Stimulated activated CD4-positive, alpha-beta T cell treated with anti-CD3 and anti-CD28 coated beads, Interleukin-1b, Interleukin-23, amount 100 ng/mL, for 24 hours (primary cell): Measurements from ENCODE around the gene WRAP53.
A peak's percentile ranks its signal among the peaks of the same experiment; 100 is the strongest.
"Not testable (repeated sequence)": the region's sequence is repeated elsewhere in the genome, so short reads cannot be mapped to it uniquely, and the experiment has no call there.

Source experiments
- DNase-seq, 4 experiments: peaks; one replicate each; pipeline ENCODE4 v3.0.0-alpha.2; 2020; ENCODE audit warnings: low read depth in 4 of 4, low spot score in 1 of 4

The WRAP53 gene

DNA sequence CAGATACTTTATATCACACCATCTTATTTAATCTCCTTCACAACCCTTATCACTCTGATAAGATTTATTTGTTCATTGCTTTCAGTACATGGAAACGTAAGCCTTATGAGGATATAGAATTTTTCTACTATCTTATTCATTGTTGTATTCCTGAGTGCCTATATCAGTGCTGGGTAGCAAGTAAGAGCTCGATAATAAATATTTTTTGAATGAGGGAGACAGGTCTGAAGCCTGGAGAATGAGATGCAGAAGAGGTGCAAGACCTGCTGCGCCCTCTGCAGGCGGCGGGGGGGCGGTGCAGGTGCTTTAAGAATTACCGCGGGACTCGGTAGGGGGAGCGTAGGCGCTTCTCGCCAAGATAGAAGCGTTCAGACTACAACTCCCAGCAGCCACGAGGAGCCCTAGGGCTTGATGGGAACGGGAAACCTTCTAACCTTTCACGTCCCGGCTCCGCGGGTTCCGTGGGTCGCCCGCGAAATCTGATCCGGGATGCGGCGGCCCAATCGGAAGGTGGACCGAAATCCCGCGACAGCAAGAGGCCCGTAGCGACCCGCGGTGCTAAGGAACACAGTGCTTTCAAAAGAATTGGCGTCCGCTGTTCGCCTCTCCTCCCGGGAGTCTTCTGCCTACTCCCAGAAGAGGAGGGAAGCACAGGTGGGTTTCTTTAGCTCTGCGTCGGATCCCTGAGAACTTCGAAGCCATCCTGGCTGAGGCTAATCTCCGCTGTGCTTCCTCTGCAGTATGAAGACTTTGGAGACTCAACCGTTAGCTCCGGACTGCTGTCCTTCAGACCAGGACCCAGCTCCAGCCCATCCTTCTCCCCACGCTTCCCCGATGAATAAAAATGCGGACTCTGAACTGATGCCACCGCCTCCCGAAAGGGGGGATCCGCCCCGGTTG is at the start of gene WRAP53:
Gene WRAP53, plus strand, starts transcription at position 570 of the 900 bp plus-strand sequence. Its CDS starts 172 bp downstream, at position 742.
- peak; percentile 88 to 93 (median 92) for DNase-seq

DNA sequence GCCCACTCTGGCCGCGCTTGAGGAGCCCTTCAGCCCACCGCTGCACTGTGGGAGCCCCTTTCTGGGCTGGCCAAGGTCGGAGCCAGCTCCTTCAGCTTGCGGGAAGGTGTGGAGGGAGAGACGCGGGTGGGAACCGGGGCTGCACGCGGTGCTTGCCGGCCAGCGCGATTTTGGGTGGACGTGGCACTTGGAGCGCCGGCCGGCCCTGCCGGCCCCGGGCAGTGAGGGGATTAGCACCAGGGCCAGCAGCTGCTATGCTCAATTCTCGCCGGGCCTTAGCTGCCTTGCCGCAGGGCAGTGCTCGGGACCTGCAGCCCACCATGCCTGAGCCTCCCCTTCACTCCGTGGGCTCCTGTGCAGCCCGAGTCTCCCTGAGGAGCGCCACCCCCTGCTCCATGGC is 47.5 kb upstream of the WRAP53 start:
- no peak for DNase-seq

DNA sequence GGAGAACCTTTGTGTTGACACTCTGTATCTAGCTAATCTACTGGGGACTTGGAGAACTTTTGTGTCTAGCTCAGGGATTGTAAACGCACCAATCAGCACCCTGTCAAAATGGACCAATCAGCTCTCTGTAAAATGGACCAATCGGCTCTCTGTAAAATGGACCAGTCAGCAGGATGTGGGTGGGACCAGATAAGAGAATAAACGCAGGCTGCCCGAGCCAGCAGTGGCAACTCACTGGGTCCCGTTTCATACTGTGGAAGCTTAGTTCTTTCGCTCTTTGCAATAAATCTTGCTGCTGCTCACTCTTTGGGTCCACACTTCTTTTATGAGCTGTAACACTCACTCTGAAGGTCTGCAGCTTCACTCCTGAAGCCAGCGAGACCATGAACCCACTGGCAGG is 46.6 kb upstream of the WRAP53 start:
- not testable (repeated sequence) for DNase-seq

DNA sequence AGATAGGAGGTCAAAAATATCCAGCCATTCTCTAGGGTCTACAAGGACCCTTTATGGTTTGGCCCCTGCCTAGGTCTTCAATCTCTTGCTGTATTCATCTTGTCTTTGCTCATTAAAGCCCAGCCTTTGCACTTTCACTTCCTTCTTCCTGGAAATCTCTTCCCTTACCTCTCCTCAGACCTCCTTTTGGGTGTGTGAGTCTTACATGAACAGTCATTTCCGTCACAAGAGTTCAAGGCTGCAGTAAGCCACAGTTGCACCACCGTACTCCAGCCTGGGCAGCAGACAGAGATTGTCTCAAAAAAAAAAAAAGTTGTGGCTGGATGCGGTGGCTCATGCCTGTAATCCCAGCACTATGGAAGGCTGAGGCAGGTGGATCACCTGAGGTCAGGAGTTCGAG is 43.5 kb upstream of the WRAP53 start:
- DNase-seq: no peak

DNA sequence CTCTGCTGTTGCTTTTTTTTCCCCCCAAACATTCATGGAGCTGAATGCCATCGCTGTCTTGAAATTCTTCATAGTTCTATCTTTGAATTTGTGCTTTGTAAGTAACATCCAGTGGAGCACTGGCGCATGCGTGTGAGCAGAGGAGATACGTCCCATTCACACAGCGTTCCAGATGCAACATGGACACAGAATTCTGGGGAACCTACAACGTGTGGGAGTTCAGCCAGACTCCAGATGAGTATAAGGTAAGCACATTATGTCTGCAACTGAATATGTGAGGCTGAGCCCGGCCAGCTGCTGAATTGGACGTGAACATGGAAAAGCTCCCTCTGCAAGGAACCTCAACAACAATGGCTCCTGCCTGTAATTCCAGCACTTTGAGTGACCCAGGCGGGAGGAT is 41.8 kb upstream of the WRAP53 start:
- DNase-seq: no peak

DNA sequence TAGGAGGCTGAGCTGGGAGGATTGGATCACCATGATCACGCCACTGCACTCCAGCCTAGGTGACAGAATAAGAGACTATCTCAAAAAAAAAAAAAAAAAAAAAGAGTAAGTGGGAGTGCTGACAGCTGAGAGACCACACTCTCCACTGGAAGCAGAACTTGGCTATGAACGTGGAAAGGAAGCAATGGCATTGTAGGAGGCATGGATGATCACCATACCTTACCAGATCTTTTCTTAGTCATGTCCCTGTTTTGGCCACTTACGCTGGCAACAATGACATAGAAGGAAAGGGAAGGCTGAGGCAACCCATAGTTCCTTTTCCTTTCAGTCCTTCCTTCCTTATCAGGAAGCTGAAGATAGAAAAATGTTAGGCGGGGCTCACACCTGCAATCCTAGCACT is 41.3 kb upstream of the WRAP53 start:
- no peak for DNase-seq

DNA sequence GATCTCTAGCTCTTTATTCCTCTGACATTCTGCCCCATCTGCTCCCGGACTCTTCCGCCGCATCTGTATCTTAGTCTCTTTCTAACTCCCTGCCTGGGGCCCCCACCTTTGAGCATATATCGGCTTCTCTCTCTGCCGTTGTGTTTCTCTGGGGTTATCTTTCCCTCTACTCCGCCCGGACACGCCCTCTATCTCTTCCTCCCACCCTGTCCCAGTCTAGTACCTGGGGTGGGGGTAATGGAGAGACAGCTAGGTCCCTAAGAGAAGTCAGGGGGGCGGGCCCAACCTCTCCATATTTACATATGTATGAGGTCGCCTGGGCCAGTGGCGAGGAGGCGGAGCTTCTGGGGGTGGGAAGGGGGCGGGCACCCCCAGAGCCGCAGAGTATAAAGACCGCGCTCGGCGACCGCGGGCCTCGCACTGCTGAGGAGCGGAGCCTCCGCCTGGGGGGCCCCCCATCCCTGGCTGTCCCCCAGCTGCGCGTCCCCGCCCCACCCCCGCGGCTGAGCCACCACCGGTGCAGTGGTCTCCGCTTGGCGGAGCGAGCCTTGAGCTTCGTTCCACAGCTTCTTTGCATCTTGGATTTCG is 37.7 kb upstream of the WRAP53 start, which contains the start of gene ATP1B2:
Gene ATP1B2, plus strand, starts transcription at position 418 of the 588 bp plus-strand sequence. CDS start 593 bp downstream, outside the sequence.
- DNase-seq: peak; percentile 46 to 64 (median 54)

DNA sequence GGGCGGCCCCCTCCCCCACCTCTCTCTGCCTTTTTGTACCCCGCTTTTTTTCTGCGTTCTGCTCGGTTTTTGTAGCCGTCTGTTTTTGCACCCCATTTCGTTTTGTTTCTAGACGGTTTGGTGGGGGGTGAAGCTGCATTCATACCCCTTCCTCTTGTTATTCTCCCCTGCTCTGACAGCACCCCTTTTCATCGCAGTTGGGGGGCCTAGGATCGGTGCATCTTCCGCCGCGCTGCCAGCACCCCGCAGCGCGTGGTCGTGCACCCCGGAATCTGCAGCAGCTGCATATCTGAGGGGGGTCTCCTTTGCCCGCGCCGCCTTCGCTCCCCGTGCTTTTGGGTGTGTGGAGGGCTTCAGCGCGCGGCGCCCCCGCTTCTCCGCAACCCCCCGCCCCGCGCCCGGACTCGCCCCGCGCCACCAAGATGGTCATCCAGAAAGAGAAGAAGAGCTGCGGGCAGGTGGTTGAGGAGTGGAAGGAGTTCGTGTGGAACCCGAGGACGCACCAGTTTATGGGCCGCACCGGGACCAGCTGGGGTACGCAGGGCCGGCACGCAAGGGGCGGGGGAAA is 37.1 kb upstream of the WRAP53 start:
- DNase-seq: no peak

DNA sequence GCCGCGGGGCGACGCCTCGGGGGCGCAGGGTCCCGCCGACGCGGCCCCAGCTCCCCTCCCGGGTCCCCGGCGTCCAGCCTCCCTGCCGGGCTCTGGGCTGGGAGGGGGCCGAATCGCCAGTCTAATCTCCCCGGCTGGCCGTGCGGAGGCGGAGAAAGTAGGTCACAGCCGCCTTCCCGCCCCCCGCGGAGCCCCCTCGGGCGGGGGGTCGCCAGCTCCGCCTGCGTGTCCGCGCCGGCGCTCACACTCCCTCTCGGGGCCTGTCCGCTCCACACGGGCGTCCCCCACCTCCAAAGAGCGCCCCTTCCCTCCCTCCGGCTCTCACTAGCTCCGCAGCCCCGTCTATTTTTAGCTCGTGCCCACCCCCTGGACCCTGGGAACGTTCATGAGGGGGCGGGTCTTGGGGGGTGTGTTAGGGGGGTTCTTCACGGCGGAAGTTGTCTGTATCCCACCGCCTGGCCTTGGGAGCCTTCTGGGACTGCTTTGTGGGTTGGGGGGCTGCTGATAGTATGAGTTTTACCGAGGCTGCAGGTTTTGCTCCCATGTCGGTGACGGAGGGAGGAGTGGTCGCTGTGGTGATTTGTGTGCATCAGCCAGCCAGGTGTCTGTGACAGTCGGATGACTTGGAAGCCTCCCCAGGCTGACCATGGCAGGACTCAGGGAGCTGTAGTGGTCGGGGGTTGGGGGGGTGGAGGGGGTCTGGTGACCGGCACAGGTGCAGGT is 36.5 kb upstream of the WRAP53 start:
- no peak for DNase-seq

DNA sequence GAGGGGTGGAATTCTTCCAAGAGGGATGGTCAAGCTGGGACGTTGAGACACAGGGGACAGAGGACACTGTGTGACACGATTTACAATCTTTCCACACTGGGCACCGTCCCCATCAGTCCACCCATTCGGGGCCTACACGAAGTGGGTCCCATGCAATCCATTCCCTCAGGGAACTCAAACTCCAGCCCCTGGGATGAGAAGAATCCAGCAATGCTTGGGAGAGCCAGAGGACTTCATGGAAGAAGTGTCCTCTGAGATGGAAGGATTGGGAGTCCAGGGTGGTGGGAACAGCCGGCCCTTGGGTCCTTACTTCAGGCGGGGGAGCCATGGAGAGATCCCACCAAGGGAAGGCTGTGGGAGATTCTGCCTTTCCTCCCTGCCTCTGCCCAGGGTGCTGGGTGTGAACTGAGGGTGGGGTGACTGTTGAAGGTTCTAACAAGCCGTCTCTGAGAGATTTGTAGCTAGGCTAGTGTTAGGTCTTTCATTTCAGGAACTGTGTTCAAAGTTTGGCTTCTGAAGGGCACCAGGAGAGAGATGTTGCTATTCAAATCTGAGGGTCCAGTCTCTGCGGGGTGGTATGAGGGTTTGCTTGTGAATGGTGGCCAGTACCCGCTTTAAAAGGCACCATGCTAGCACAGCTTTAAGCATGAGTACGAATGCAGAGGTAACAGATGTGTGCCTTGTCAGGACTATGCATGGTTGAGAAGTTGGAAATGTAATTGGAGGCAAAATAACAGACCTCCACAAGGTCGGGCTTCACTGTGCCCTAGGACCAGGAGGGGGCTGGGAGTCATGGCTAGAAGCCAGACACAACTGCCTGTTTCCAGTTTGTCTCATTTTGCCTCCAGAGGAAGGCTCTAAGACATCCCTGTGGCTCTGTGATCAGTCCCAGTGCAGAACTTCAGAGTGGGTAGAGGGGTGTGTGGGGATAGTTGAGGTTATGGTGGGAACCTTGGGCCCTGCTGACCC is 35.6 kb upstream of the WRAP53 start:
- no peak for DNase-seq

DNA sequence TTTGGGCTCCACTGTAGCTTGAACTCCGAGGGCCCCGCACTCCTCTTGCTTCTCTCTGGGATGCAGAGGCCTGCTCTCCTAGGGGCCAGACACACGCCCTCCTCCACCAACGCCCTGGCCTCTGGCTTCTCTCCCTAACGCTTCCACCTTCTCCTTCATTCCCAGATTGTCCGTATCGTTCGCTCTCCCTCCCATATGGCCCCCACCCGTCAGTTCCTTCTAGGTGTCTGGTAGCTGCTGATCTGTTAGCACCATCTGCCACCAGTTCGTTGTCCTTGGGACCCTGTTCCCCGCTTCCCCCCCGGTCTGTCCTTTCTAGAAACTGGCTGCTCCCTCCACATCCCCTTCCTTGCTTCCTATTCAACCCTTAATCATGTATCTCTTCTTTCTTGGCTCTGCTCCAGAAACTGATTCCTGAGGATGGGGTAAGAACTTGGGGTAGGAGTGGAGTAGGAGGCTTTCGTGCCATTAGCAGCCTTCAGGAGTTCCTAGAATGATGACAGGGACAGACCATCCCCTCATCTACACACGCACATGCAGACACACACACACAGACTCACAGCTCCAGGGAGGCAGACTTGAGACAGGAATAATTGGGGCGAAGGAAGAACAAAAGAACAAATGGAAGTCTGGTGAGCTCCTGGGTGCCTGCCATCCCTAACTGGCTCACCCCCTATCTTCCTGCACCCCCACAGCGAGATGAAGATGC is 33.3 kb upstream of the WRAP53 start:
- DNase-seq: no peak

DNA sequence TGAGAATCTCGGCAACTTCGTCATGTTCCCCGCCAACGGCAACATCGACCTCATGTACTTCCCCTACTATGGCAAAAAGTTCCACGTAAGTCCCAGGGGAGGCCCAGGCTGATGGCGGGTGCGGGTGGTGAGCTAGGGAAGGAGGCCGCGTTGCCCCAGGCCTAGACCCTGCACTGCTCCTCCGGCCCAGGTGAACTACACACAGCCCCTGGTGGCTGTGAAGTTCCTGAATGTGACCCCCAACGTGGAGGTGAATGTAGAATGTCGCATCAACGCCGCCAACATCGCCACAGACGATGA is 32.8 kb upstream of the WRAP53 start:
- no peak for DNase-seq

DNA sequence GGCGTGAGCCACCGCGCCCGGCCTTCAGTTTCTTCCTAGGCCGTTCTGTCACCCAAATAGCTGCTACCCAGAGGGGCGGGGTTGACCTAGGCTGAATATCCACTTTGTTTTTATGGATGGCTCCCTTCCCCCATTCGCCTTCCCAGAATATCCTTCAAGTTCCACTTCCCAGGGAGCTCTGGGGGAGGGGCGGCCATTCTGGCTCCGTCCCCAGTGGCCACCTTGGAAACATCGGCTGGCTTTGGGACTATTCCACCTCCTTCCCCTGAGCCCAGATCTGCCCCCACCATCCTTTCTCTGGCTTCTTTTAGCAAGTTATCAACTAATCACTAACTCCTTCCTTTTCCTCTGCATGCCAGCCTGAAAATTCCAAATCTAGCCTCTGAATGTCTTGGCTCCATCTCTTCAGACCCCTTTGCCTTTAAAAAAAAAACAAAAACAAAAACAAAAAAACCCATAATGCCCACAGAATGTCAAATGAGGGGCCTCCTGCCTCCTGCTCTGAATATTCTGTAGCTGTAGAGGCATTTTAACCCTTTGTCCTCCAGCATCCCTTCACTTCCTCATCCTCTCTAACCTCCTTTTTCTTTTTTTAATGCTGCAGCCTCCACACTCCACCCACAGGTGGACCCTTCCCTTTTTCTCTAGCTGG is 31.2 kb upstream of the WRAP53 start:
- DNase-seq: no peak

DNA sequence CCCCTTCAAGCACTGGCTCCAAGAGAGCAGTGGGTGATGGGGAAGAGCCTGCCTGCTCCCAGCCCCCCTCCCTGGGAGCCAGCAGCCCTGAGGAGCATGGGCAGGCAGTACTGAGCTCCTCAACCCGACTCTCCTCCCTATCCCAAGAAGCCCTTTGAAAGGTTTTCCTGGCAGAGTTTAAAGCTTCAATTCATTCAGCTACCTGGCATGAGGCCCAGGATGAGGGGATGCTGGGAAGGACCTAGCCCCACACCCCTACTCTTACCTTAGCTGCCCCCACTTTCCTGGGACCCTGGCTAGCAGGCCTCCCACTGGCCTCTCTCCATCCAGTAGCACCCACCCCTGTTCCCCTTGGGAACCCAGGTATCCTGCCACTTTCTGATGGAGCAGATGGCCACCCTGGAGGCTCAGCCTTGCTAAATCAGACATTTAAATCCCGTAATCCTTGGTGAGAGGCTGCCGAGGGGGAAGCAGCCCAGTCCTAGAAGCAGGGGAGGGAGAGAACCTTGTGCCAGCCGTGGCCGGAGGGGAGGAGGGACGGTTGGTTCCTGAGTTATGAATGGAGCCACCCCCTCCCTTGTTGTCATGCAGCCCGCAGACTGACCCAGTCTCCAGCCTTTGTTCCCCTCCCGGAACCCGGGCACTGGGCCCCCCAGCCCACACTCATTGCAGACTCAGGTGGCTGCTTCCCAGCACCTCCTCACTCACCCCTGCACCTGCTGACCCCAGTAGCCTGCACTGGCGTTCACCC is 20.4 kb upstream of the WRAP53 start:
- no peak for DNase-seq

DNA sequence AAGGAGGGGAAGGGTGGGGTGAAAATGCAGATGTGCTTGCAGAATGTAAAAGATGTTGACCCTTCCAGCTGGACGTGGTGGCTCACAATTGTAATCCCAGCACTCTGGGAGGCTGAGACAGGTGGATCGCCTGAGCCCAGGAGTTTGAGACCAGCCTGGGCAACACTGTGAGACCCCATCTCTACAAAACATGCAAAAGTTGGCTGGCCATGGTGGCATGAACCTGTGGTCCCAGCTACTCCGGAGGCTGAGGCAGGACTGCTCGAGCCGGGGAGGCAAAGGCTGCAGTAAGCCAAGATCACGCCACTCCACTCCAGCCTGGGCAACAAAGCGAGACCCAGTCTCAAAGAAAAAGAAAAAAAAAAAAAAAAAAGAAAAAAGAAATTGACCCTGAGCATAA is 19.8 kb upstream of the WRAP53 start:
- no peak for DNase-seq

DNA sequence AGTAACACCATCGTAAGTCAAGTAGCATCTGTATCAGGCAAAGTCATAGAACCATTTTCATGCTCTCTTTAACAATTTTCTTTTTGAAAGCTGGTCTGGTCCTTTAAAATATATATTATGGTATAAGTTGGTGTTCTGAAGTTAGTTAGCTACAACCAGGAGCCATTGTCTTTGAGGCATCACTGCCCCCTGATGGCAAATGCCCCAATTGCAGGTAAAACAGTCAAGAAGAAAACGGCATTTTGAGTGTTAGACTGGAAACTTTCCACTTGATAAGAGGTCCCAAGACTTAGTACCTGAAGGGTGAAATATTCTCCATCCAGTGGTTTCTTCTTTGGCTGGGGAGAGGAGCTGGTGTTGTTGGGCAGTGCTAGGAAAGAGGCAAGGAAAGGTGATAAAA is 15.0 kb upstream of the WRAP53 start:
- DNase-seq: peak in 1 of 4 experiments; percentile 23

DNA sequence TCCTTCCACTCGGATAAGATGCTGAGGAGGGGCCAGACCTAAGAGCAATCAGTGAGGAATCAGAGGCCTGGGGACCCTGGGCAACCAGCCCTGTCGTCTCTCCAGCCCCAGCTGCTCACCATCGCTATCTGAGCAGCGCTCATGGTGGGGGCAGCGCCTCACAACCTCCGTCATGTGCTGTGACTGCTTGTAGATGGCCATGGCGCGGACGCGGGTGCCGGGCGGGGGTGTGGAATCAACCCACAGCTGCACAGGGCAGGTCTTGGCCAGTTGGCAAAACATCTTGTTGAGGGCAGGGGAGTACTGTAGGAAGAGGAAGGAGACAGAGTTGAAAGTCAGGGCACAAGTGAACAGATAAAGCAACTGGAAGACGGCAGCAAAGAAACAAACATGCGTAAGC is 13.3 kb upstream of the WRAP53 start:
- DNase-seq: no peak

DNA sequence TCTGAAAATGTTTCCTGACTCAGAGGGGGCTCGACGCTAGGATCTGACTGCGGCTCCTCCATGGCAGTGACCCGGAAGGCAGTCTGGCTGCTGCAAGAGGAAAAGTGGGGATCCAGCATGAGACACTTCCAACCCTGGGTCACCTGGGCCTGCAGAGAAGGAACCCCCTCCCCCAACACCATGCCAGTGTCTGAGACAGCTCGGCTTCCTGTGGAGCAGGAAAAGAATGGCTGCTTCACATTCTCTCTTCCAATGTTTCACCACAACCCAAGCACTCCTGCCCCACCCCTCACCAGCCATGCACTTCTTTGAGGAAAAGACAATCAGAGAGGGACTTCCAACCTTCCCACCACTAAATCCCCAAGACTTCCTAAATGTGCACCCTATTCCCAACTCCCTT is 11.7 kb upstream of the WRAP53 start:
- no peak for DNase-seq
